ENCODE data around the gene RYK.
"Not testable (repeated sequence)": the region's sequence is repeated elsewhere in the genome, so short reads cannot be mapped to it uniquely, and the experiment has no call there.

The RYK gene

GRCh38 chr3:134250717-134251220 is at the start of gene RYK:
TSS of gene RYK (minus strand) at chr3:134250859. CDS start at chr3:134250654, 205 bp downstream.
- peak; percentile 88 for DNase-seq

- DNase-seq: no peak
Measured at GRCh38 chr3:134299888-134300206, 49.2 kb upstream of the RYK start.

GRCh38 chr3:134299185-134299887 is 48.7 kb upstream of the RYK start:
- peak; percentile 55 for DNase-seq

- no peak for DNase-seq
Measured at GRCh38 chr3:134298249-134298648, 47.6 kb upstream of the RYK start.

GRCh38 chr3:134296616-134297015 is 46.0 kb upstream of the RYK start:
- no peak for DNase-seq

GRCh38 chr3:134295930-134296329 is 45.3 kb upstream of the RYK start:
- DNase-seq: no peak

- DNase-seq: peak; percentile 76
Measured at GRCh38 chr3:134294302-134295280, 43.9 kb upstream of the RYK start.

- peak; percentile 55 for DNase-seq
Measured at GRCh38 chr3:134291319-134292254, 40.9 kb upstream of the RYK start.

- DNase-seq: no peak
Measured at GRCh38 chr3:134287512-134287911, 36.9 kb upstream of the RYK start.

GRCh38 chr3:134284438-134284837 is 33.8 kb upstream of the RYK start:
- no peak for DNase-seq

GRCh38 chr3:134282659-134283047 is 32.0 kb upstream of the RYK start:
- DNase-seq: no peak

- no peak for DNase-seq
Measured at GRCh38 chr3:134281912-134282658, 31.4 kb upstream of the RYK start.

- DNase-seq: no peak
Measured at GRCh38 chr3:134279466-134279865, 28.8 kb upstream of the RYK start.

GRCh38 chr3:134277066-134277660 is 26.5 kb upstream of the RYK start:
- no peak for DNase-seq

- no peak for DNase-seq
Measured at GRCh38 chr3:134276086-134276485, 25.4 kb upstream of the RYK start.

GRCh38 chr3:134275110-134275509 is 24.5 kb upstream of the RYK start:
- DNase-seq: not testable (repeated sequence)

GRCh38 chr3:134274571-134274970 is 23.9 kb upstream of the RYK start:
- no peak for DNase-seq

GRCh38 chr3:134267996-134268395 is 17.3 kb upstream of the RYK start:
- DNase-seq: no peak

- no peak for DNase-seq
Measured at GRCh38 chr3:134260987-134261386, 10.3 kb upstream of the RYK start.

- DNase-seq: no peak
Measured at GRCh38 chr3:134258761-134259347, 8.2 kb upstream of the RYK start.

GRCh38 chr3:134255404-134255803 is 4.7 kb upstream of the RYK start:
- DNase-seq: peak; percentile 75

Data from RPMI8226 (cell line).